Measurements from ENCODE around the gene KCNMB1. TPM values are rescaled to one million over a fixed set of nuclear protein-coding genes. Genes with fewer than 3 reads are reported as not detected.
A peak's percentile ranks its signal among the peaks of the same experiment; 100 is the strongest.

The KCNMB1 gene
- total RNA-seq, 1 experiment from 2014 or later = not detected

GRCh38 chr5:170333161-170333910 is 55.8 kb downstream of the KCNMB1 start:
- peaks cover 12% of the 10 kb centered on the region for H3K27me3 ChIP-seq
- DNase-seq = peak in 1 of 2 experiments; percentile 8
- H3K9me3 ChIP-seq (replicated peaks) = no peaks in the 10 kb centered on the region
- H3K4me3 ChIP-seq = no peak overlapping the region
- H3K4me1 ChIP-seq = no peaks in the 10 kb centered on the region
- H3K36me3 ChIP-seq = no peaks in the 10 kb centered on the region
- no peak overlapping the region for H3K27ac ChIP-seq

- H3K4me3 ChIP-seq = no peak overlapping the region
- H3K27ac ChIP-seq = no peak overlapping the region
- no peaks in the 10 kb centered on the region for H3K36me3 ChIP-seq
- H3K9me3 ChIP-seq (replicated peaks) = no peaks in the 10 kb centered on the region
- peaks cover 7% of the 10 kb centered on the region for H3K27me3 ChIP-seq
- no peaks in the 10 kb centered on the region for H3K4me1 ChIP-seq
- DNase-seq = no peak
Measured at GRCh38 chr5:170332058-170332457, 57.1 kb downstream of the KCNMB1 start.

GRCh38 chr5:170330568-170331054 is 58.6 kb downstream of the KCNMB1 start:
- DNase-seq = no peak
- Histone ChIP-seq H3K9me3 (replicated peaks) (no peaks in the 10 kb centered on the region), H3K36me3 (no peaks in the 10 kb centered on the region), H3K27ac (no peak overlapping the region), H3K27me3 (peaks cover 6% of the 10 kb centered on the region; the same call in 1 of the 2 replicates), H3K4me3 (no peak overlapping the region), H3K4me1 (no peaks in the 10 kb centered on the region)

GRCh38 chr5:170329524-170329923 is 59.6 kb downstream of the KCNMB1 start:
- H3K27me3 ChIP-seq = peaks cover 6% of the 10 kb centered on the region; the same call in 1 of the 2 replicates
- no peak overlapping the region for H3K27ac ChIP-seq
- H3K9me3 ChIP-seq (replicated peaks) = no peaks in the 10 kb centered on the region
- no peak overlapping the region for H3K4me3 ChIP-seq
- H3K36me3 ChIP-seq = no peaks in the 10 kb centered on the region
- no peak for DNase-seq
- H3K4me1 ChIP-seq = no peaks in the 10 kb centered on the region

GRCh38 chr5:170327829-170328228 is 61.3 kb downstream of the KCNMB1 start:
- no peaks in the 10 kb centered on the region for H3K27me3 ChIP-seq
- H3K9me3 ChIP-seq (replicated peaks) = no peaks in the 10 kb centered on the region
- no peak for DNase-seq
- H3K4me3 ChIP-seq = no peak overlapping the region
- H3K36me3 ChIP-seq = no peaks in the 10 kb centered on the region
- no peaks in the 10 kb centered on the region for H3K4me1 ChIP-seq
- no peak overlapping the region for H3K27ac ChIP-seq

GRCh38 chr5:170327168-170327567 is 62.0 kb downstream of the KCNMB1 start:
- H3K27ac ChIP-seq = no peak overlapping the region
- H3K4me1 ChIP-seq = no peaks in the 10 kb centered on the region
- no peaks in the 10 kb centered on the region for H3K27me3 ChIP-seq
- no peak overlapping the region for H3K4me3 ChIP-seq
- no peaks in the 10 kb centered on the region for H3K9me3 ChIP-seq (replicated peaks)
- H3K36me3 ChIP-seq = no peaks in the 10 kb centered on the region
- no peak for DNase-seq

Other genes starting within 250 kb of the KCNMB1 start
- gene C5orf58, start 156.4 kb downstream of the KCNMB1 start, total RNA-seq (2014; rRNA removed; shearing (Covaris generic)) = not detected in 2 replicates
- gene LCP2, start 91.6 kb downstream of the KCNMB1 start, total RNA-seq (2014; rRNA removed; shearing (Covaris generic)) = not detected in 2 replicates
- gene KCNIP1, start 114.7 kb upstream of the KCNMB1 start, total RNA-seq (2014; rRNA removed; shearing (Covaris generic)) = 0.81 and 1.4 TPM in 2 replicates

Data from SJCRH30 (cell line).